Epithelial cell of esophagus (primary cell): ENCODE results near the gene MUSK.

Source experiments
- DNase-seq: peaks from one replicate; pipeline ENCODE4 v3.0.0; 2010; ENCODE audit warnings: low read depth
- H3K4me3 ChIP-seq: 2 replicates; pipeline ENCODE4 v1.5.1; 2011; ENCODE audit warnings: mild to moderate bottlenecking, low read length, control low read depth
- CTCF ChIP-seq: IDR thresholded peaks from 2 replicates; pipeline ENCODE4 v1.5.1; 2011; ENCODE audit warnings: low read depth, mild to moderate bottlenecking, low read length, control low read depth, inconsistent platforms; ENCODE audit not compliant: insufficient read depth; ENCODE audit errors: missing control alignments

The MUSK gene

DNA sequence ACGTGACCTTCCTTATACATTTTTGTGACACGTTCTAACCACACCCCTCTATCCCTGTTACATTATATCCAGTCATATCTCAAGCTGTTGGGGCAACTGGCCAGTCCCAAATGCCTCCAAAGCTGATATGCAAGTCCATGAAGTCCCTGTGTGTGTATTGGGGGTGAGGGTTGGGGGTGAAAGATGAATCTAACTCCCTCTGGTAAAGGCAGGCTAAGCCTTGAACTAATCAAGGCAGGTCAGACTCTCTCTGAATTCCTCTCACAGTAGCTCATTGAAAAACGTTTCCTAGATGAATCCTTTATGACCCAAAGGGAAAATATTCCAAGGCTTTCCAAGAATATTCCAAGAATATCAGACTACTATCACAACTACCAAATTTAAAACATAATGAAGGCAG lies 174.4 kb downstream of the MUSK start:
- no peak for DNase-seq
- no peak overlapping the region for H3K4me3 ChIP-seq
- no peak for TF ChIP-seq CTCF

DNA sequence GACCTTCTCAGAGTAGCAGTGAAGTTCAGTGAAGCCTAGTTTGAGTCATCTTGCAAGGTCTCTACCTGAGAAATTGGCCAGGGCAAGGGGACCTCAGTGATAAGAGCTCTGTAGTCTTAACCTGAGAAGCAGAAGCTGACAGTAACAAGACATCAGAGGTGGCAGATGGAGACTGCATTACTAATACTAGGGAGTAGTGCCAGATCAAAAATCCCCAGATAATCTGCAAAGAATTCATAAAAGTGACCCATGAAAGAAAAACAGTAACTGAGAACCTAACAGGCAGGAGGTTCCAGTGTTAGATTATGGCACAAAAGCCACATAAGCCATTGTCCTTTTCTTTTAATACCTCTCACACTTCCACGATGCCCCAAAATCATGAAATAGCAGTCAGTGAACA lies 175.5 kb downstream of the MUSK start:
- H3K4me3 ChIP-seq: no peak overlapping the region
- TF ChIP-seq CTCF: no peak
- DNase-seq: no peak

- no peak for DNase-seq
- TF ChIP-seq CTCF: no peak
- H3K4me3 ChIP-seq: no peak overlapping the region
Observed at GRCh38 chr9:110846215-110846614, 177.6 kb downstream of the MUSK start.

GRCh38 chr9:110847671-110848070 lies 179.1 kb downstream of the MUSK start:
- H3K4me3 ChIP-seq: no peak overlapping the region
- no peak for DNase-seq
- TF ChIP-seq CTCF: no peak

- TF ChIP-seq CTCF: no peak
- no peak for DNase-seq
- H3K4me3 ChIP-seq: no peak overlapping the region
Observed at GRCh38 chr9:110850401-110851135, 182.0 kb downstream of the MUSK start.
